SK-N-SH treated with all-trans-retinoic acid at 6 μM for 48 hours (cell line): ENCODE data around the gene TRABD.

Source experiments
- ATAC-seq: fragments of 200-7000 bp; cut with Tn5 transposase; 3 replicates; pipeline ENCODE4 v1.9.1; 2020; ENCODE audit warnings: mild to moderate bottlenecking, moderate library complexity
- ARNTL ChIP-seq: fragments of 450-650 bp; formaldehyde crosslinking; IDR thresholded peaks from 2 replicates; pipeline ENCODE4 v1.5.0; 2020; ENCODE audit warnings: low read depth, mild to moderate bottlenecking, moderate library complexity, borderline replicate concordance
- BACH2 ChIP-seq: fragments of 250-450 bp; sonication (Bioruptor Pico); IDR thresholded peaks from 2 replicates; pipeline ENCODE4 v1.9.0; 2021; ENCODE audit warnings: mild to moderate bottlenecking, borderline replicate concordance
- CSDC2 ChIP-seq: fragments of 250-450 bp; sonication (Bioruptor Pico); IDR thresholded peaks from 2 replicates; pipeline ENCODE4 v1.5.0; 2020; ENCODE audit warnings: mild to moderate bottlenecking, moderate library complexity
- GLIS3 ChIP-seq: fragments of 250-450 bp; sonication (Bioruptor Pico); IDR thresholded peaks from 2 replicates; pipeline ENCODE4 v1.5.0; 2020; ENCODE audit warnings: mild to moderate bottlenecking, moderate library complexity
- ISL1 ChIP-seq: fragments of 250-450 bp; sonication (Bioruptor Pico); IDR thresholded peaks from 2 replicates; pipeline ENCODE4 v2.1.2; 2022; ENCODE audit warnings: mild to moderate bottlenecking, moderate library complexity
- OSR1 ChIP-seq: fragments of 250-450 bp; sonication (Bioruptor Pico); IDR thresholded peaks from 2 replicates; pipeline ENCODE4 v1.8.0; 2022; ENCODE audit warnings: moderate library complexity, mild to moderate bottlenecking, inconsistent platforms
- PPARA ChIP-seq: fragments of 250-450 bp; sonication (Bioruptor Pico); IDR thresholded peaks from 2 replicates; pipeline ENCODE4 v1.5.0; 2020; ENCODE audit warnings: mild to moderate bottlenecking, borderline replicate concordance
- RARB ChIP-seq: fragments of 250-450 bp; sonication (Bioruptor Pico); IDR thresholded peaks from 2 replicates; pipeline ENCODE4 v1.8.0; 2021; ENCODE audit warnings: mild to moderate bottlenecking, moderate library complexity
- TCF4 ChIP-seq: fragments of 250-450 bp; sonication (Bioruptor Pico); IDR thresholded peaks from 2 replicates; pipeline ENCODE4 v1.8.0; 2021; ENCODE audit warnings: mild to moderate bottlenecking, moderate library complexity, borderline replicate concordance
- TOX ChIP-seq: fragments of 250-450 bp; sonication (Bioruptor Pico); IDR thresholded peaks from 2 replicates; pipeline ENCODE4 v1.8.0; 2021; ENCODE audit warnings: mild to moderate bottlenecking, moderate library complexity, borderline replicate concordance
- ZC3H10 ChIP-seq: fragments of 250-450 bp; sonication (Bioruptor Pico); IDR thresholded peaks from 2 replicates; pipeline ENCODE4 v1.5.1; 2021; ENCODE audit warnings: mild to moderate bottlenecking, moderate library complexity
- ZNF565 ChIP-seq: fragments of 450-650 bp; formaldehyde crosslinking; conservative IDR thresholded peaks from 2 replicates; pipeline ENCODE4 v1.5.0; 2020; ENCODE audit warnings: low read depth, mild to moderate bottlenecking, moderate library complexity
- ZNF70 ChIP-seq: fragments of 450-650 bp; formaldehyde crosslinking; IDR thresholded peaks from 2 replicates; pipeline ENCODE4 v1.5.0; 2020; ENCODE audit warnings: mild to moderate bottlenecking, moderate library complexity
- ZNF8 ChIP-seq: fragments of 450-650 bp; formaldehyde crosslinking; IDR thresholded peaks from 2 replicates; pipeline ENCODE4 v1.5.0; 2020; ENCODE audit warnings: mild to moderate bottlenecking, moderate library complexity
- TF ChIP-seq, protein P1 (sequence below): fragments of 250-450 bp; sonication (Bioruptor Pico); IDR thresholded peaks from 2 replicates; pipeline ENCODE4 v1.5.1; 2021; ENCODE audit warnings: mild to moderate bottlenecking, moderate library complexity
- TF ChIP-seq, protein P2 (sequence below): fragments of 250-450 bp; sonication (Bioruptor Pico); IDR thresholded peaks from 2 replicates; pipeline ENCODE4 v1.5.0; 2020; ENCODE audit warnings: mild to moderate bottlenecking, moderate library complexity
- TF ChIP-seq, protein P3 (sequence below): fragments of 250-450 bp; sonication (Bioruptor Pico); IDR thresholded peaks from 2 replicates; pipeline ENCODE4 v1.8.0; 2021; ENCODE audit warnings: low read depth, mild to moderate bottlenecking, moderate library complexity, borderline replicate concordance
- TF ChIP-seq, protein P4 (sequence below): fragments of 250-450 bp; sonication (Bioruptor Pico); IDR thresholded peaks from 2 replicates; pipeline ENCODE4 v1.8.0; 2020; ENCODE audit warnings: mild to moderate bottlenecking, moderate library complexity, borderline replicate concordance
- TF ChIP-seq, protein P5 (sequence below): fragments of 250-450 bp; sonication (Bioruptor Pico); IDR thresholded peaks from 2 replicates; pipeline ENCODE4 v1.5.1; 2020; ENCODE audit warnings: low read depth, mild to moderate bottlenecking, moderate library complexity

Gene TRABD, protein sequence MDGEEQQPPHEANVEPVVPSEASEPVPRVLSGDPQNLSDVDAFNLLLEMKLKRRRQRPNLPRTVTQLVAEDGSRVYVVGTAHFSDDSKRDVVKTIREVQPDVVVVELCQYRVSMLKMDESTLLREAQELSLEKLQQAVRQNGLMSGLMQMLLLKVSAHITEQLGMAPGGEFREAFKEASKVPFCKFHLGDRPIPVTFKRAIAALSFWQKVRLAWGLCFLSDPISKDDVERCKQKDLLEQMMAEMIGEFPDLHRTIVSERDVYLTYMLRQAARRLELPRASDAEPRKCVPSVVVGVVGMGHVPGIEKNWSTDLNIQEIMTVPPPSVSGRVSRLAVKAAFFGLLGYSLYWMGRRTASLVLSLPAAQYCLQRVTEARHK

DNA sequence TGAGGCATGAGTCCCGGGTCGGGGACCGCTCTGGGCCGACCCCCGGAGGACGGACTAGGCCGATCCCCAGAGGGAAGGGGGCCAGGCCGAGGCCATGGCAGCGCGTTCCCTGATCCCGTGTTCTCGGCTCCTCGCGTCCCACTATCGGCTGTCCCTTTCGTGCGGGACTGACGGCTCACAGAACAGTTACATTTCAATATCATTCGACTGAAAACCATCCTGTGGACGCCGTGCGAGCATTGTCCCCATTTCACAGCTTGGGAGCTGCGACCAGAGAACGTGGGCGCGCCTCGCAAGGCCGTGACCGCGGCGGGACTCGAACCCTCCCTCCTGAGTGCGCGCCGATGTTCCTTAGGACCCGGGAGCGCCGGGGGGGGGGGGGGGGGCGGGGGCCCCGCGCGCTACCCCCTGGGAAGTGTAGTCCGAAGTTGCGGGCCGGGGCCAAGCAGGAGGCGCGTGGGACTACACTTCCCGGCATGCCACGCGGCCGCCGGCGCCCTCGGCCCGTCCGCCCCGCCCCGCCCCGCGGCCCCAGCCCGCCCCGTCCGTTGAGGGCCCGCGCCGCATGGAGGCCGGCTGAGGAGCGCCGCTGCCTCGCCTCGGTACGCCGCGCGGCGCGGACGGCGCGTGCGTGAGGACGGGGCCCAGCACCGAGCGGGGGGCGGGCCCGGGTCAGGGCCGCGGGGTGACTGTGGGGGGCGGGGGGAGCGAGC, at the start of gene TRABD:
Gene TRABD (plus strand): TSS at position 539 of the 713 bp plus-strand sequence. CDS start 7,148 bp downstream, outside the sequence.
- ATAC-seq: peak; percentile 78
- TF ChIP-seq ZNF70 (CRISPR knock-in tag) (no peak), BACH2 (CRISPR knock-in tag) (no peak), ARNTL (no peak), TOX (CRISPR knock-in tag) (no peak), RARB (no peak)
- TF ChIP-seq, protein P1, sequence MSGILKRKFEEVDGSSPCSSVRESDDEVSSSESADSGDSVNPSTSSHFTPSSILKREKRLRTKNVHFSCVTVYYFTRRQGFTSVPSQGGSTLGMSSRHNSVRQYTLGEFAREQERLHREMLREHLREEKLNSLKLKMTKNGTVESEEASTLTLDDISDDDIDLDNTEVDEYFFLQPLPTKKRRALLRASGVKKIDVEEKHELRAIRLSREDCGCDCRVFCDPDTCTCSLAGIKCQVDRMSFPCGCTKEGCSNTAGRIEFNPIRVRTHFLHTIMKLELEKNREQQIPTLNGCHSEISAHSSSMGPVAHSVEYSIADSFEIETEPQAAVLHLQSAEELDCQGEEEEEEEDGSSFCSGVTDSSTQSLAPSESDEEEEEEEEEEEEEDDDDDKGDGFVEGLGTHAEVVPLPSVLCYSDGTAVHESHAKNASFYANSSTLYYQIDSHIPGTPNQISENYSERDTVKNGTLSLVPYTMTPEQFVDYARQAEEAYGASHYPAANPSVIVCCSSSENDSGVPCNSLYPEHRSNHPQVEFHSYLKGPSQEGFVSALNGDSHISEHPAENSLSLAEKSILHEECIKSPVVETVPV: no peak
- TF ChIP-seq, protein P2, sequence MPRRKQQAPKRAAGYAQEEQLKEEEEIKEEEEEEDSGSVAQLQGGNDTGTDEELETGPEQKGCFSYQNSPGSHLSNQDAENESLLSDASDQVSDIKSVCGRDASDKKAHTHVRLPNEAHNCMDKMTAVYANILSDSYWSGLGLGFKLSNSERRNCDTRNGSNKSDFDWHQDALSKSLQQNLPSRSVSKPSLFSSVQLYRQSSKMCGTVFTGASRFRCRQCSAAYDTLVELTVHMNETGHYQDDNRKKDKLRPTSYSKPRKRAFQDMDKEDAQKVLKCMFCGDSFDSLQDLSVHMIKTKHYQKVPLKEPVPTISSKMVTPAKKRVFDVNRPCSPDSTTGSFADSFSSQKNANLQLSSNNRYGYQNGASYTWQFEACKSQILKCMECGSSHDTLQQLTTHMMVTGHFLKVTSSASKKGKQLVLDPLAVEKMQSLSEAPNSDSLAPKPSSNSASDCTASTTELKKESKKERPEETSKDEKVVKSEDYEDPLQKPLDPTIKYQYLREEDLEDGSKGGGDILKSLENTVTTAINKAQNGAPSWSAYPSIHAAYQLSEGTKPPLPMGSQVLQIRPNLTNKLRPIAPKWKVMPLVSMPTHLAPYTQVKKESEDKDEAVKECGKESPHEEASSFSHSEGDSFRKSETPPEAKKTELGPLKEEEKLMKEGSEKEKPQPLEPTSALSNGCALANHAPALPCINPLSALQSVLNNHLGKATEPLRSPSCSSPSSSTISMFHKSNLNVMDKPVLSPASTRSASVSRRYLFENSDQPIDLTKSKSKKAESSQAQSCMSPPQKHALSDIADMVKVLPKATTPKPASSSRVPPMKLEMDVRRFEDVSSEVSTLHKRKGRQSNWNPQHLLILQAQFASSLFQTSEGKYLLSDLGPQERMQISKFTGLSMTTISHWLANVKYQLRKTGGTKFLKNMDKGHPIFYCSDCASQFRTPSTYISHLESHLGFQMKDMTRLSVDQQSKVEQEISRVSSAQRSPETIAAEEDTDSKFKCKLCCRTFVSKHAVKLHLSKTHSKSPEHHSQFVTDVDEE (CRISPR knock-in tag): no peak

DNA sequence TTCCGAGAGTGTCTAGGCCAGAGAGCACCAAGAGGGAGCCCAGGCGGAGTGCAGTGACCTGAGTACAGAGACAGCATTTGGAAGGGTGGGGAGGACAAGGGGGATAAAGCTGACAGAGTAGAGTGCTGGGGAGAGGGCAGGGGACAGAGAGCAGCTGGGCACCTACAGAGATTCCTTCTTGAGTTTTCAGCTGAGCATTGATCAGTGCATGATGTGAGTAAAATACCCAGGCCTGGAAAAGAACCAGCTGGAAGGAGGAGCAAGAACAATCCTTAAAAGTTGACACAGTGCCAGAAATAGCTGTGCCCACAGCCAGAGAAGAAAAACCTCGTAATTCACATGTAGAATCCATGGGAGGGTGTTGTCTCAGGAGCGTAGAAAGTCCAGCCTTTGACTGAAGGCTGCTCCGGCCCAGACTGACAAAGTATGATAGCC, 49.1 kb upstream of the TRABD start:
- TF ChIP-seq ZNF565 (CRISPR knock-in tag) (no peak), RARB (no peak), ZNF8 (CRISPR knock-in tag) (no peak), CSDC2 (CRISPR knock-in tag) (no peak), ZC3H10 (CRISPR knock-in tag) (no peak), GLIS3 (no peak), TCF4 (CRISPR knock-in tag) (no peak), ZNF70 (CRISPR knock-in tag) (no peak), ISL1 (no peak), TOX (CRISPR knock-in tag) (no peak), OSR1 (CRISPR knock-in tag) (no peak), BACH2 (CRISPR knock-in tag) (no peak), PPARA (no peak)
- TF ChIP-seq, protein P1: no peak
- TF ChIP-seq, protein P3, sequence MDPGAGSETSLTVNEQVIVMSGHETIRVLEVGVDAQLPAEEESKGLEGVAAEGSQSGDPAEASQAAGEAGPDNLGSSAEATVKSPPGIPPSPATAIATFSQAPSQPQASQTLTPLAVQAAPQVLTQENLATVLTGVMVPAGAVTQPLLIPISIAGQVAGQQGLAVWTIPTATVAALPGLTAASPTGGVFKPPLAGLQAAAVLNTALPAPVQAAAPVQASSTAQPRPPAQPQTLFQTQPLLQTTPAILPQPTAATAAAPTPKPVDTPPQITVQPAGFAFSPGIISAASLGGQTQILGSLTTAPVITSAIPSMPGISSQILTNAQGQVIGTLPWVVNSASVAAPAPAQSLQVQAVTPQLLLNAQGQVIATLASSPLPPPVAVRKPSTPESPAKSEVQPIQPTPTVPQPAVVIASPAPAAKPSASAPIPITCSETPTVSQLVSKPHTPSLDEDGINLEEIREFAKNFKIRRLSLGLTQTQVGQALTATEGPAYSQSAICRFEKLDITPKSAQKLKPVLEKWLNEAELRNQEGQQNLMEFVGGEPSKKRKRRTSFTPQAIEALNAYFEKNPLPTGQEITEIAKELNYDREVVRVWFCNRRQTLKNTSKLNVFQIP (CRISPR knock-in tag): no peak
- TF ChIP-seq, protein P4, sequence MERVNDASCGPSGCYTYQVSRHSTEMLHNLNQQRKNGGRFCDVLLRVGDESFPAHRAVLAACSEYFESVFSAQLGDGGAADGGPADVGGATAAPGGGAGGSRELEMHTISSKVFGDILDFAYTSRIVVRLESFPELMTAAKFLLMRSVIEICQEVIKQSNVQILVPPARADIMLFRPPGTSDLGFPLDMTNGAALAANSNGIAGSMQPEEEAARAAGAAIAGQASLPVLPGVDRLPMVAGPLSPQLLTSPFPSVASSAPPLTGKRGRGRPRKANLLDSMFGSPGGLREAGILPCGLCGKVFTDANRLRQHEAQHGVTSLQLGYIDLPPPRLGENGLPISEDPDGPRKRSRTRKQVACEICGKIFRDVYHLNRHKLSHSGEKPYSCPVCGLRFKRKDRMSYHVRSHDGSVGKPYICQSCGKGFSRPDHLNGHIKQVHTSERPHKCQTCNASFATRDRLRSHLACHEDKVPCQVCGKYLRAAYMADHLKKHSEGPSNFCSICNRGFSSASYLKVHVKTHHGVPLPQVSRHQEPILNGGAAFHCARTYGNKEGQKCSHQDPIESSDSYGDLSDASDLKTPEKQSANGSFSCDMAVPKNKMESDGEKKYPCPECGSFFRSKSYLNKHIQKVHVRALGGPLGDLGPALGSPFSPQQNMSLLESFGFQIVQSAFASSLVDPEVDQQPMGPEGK: no peak
- TF ChIP-seq, protein P5, sequence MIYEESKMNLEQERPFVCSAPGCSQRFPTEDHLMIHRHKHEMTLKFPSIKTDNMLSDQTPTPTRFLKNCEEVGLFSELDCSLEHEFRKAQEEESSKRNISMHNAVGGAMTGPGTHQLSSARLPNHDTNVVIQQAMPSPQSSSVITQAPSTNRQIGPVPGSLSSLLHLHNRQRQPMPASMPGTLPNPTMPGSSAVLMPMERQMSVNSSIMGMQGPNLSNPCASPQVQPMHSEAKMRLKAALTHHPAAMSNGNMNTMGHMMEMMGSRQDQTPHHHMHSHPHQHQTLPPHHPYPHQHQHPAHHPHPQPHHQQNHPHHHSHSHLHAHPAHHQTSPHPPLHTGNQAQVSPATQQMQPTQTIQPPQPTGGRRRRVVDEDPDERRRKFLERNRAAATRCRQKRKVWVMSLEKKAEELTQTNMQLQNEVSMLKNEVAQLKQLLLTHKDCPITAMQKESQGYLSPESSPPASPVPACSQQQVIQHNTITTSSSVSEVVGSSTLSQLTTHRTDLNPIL (CRISPR knock-in tag): no peak
- no peak for ATAC-seq
